HL-60 (cell line): ENCODE measurements around the gene ITGBL1.

Experiments
- DNase-seq, 2 experiments: peaks; one replicate each; pipeline ENCODE4 v3.0.0-alpha.2; 2010 to 2020; ENCODE audit warnings: low read depth in 1 of 2, low spot score in 1 of 2
- H3K27ac ChIP-seq: fragments of 250-450 bp; sonication (Bioruptor Pico); replicated peaks from 2 replicates; pipeline ENCODE4 v1.5.1; 2020; ENCODE audit warnings: mild to moderate bottlenecking, moderate library complexity
- H3K27me3 ChIP-seq: fragments of 250-450 bp; sonication (Bioruptor Pico); 2 replicates; pipeline ENCODE4 v1.5.1; 2021; ENCODE audit warnings: mild to moderate bottlenecking, moderate library complexity; ENCODE audit not compliant: insufficient read depth, poor library complexity, severe bottlenecking
- H3K4me3 ChIP-seq: replicated peaks from 2 replicates; pipeline ENCODE4 v1.5.1; 2011; ENCODE audit warnings: mild to moderate bottlenecking, control low read depth, low read length; ENCODE audit not compliant: insufficient read depth
- CTCF ChIP-seq: IDR thresholded peaks from one replicate; pipeline ENCODE4 v1.5.1; 2011; ENCODE audit warnings: low read length, control low read depth, inconsistent platforms; ENCODE audit not compliant: insufficient read depth
- GABPA ChIP-seq: IDR thresholded peaks from 2 replicates; pipeline ENCODE4 v1.6.1; 2012; ENCODE audit warnings: low read depth
- POLR2AphosphoS5 ChIP-seq: IDR thresholded peaks from 2 replicates; pipeline ENCODE4 v1.6.1; 2012; ENCODE audit warnings: low read depth
- SPI1 ChIP-seq: IDR thresholded peaks from 2 replicates; pipeline ENCODE4 v1.6.1; 2012; ENCODE audit warnings: low read depth, mild to moderate bottlenecking, borderline replicate concordance
- TF ChIP-seq, protein P1 (sequence below): IDR thresholded peaks from 2 replicates; pipeline ENCODE4 v1.6.1; 2012; ENCODE audit warnings: low read depth; ENCODE audit not compliant: insufficient replicate concordance

Gene ITGBL1

GRCh38 chr13:101433895-101434294 is 18.6 kb upstream of the ITGBL1 start:
- DNase-seq: no peak
- peaks cover 3% of the 10 kb centered on the region for H3K27me3 ChIP-seq
- H3K4me3 ChIP-seq: no peak overlapping the region
- TF ChIP-seq SPI1 (no peak), GABPA (no peak), POLR2AphosphoS5 (no peak), CTCF (no peak)
- TF ChIP-seq, protein P1, sequence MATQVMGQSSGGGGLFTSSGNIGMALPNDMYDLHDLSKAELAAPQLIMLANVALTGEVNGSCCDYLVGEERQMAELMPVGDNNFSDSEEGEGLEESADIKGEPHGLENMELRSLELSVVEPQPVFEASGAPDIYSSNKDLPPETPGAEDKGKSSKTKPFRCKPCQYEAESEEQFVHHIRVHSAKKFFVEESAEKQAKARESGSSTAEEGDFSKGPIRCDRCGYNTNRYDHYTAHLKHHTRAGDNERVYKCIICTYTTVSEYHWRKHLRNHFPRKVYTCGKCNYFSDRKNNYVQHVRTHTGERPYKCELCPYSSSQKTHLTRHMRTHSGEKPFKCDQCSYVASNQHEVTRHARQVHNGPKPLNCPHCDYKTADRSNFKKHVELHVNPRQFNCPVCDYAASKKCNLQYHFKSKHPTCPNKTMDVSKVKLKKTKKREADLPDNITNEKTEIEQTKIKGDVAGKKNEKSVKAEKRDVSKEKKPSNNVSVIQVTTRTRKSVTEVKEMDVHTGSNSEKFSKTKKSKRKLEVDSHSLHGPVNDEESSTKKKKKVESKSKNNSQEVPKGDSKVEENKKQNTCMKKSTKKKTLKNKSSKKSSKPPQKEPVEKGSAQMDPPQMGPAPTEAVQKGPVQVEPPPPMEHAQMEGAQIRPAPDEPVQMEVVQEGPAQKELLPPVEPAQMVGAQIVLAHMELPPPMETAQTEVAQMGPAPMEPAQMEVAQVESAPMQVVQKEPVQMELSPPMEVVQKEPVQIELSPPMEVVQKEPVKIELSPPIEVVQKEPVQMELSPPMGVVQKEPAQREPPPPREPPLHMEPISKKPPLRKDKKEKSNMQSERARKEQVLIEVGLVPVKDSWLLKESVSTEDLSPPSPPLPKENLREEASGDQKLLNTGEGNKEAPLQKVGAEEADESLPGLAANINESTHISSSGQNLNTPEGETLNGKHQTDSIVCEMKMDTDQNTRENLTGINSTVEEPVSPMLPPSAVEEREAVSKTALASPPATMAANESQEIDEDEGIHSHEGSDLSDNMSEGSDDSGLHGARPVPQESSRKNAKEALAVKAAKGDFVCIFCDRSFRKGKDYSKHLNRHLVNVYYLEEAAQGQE: no peak
- H3K27ac ChIP-seq: no peak overlapping the region

DNA sequence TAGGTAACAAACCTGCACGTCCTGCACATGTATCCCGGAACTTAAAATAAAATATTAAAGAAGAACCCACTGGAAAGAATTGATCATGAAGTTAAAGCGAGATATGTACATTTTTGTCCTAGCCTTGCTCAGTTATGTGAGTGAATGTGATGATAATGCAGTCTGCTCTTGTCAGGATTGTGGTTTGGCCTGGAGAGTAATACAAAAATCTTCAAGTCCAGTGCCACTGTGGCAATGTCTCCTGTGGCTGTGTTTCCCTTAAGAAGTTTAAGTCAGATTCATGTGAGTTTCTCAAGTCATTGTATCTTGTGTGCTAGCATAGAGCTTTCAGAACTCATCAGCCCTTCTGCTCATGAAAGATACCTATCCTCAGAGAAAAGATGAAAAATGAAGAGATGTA is 18.0 kb upstream of the ITGBL1 start:
- no peak overlapping the region for H3K4me3 ChIP-seq
- H3K27ac ChIP-seq: no peak overlapping the region
- peaks cover 3% of the 10 kb centered on the region for H3K27me3 ChIP-seq
- no peak for DNase-seq
- TF ChIP-seq GABPA (no peak), CTCF (no peak), SPI1 (no peak), POLR2AphosphoS5 (no peak)
- TF ChIP-seq, protein P1: no peak

DNA sequence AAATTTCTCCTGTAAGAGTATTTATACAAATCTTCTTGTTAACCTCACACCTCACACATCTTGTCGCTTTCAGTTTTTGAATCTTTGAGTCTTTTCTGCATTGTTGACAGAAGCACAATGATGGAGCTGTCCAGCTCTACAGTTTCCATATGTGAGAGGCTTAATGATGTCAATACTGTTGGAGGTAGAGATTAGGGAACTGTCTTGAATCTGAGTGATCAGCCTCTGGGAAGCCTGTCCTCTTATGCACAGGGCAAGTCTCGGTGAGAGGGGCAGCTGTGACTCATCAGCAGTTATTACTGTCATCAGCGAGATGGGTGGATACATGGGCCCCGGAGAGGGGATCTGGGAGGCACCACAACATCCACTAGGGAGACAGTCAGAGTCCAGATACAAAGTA is 4.6 kb upstream of the ITGBL1 start:
- TF ChIP-seq GABPA (no peak), SPI1 (no peak), CTCF (no peak), POLR2AphosphoS5 (no peak)
- TF ChIP-seq, protein P1: no peak
- Histone ChIP-seq H3K27ac (no peak overlapping the region), H3K27me3 (peaks cover 4% of the 10 kb centered on the region), H3K4me3 (no peak overlapping the region)
- no peak for DNase-seq
